ENCODE data around the gene TGM5. TPM values are rescaled to one million over a fixed set of nuclear protein-coding genes. Genes with fewer than 3 reads are reported as not detected.

Gene TGM5
- total and polyA plus RNA-seq, 2 experiments from 2014 or later: not detected

GRCh38 chr15:43266386-43266785, 342 bp downstream of the TGM5 start:
- no peak overlapping the region for H3K9ac ChIP-seq

GRCh38 chr15:43260011-43260615, 6.6 kb downstream of the TGM5 start:
- H3K79me2 ChIP-seq (ENCODE audit: insufficient read depth): no peaks in the 10 kb centered on the region
- H3K9me3 ChIP-seq (ENCODE audit: low read depth): no peaks in the 10 kb centered on the region
- no peak overlapping the region for H3K4me2 ChIP-seq (ENCODE audit: unreplicated experiment)
- no peak for TF ChIP-seq EZH2 (IDR thresholded peaks at IDR 0.05; ENCODE audit: insufficient read depth, poor library complexity, severe bottlenecking)
- no peak for TF ChIP-seq EZH2phosphoT487 (IDR thresholded peaks at IDR 0.05; ENCODE audit: insufficient read depth, low read depth)
- no peaks in the 10 kb centered on the region for H3F3A ChIP-seq (ENCODE audit: insufficient read depth)
- no peak for DNase-seq
- H3K4me1 ChIP-seq (ENCODE audit: insufficient read depth): no peaks in the 10 kb centered on the region
- in situ Hi-C loops (cut with MboI): no loop called here
- no peaks in the 10 kb centered on the region for H4K20me1 ChIP-seq (ENCODE audit: insufficient read depth)
- no peak overlapping the region for H2AFZ ChIP-seq
- H3K9me2 ChIP-seq (ENCODE audit: insufficient read depth): no peaks in the 10 kb centered on the region
- no peak overlapping the region for H3K27ac ChIP-seq
- no peak overlapping the region for H3K4me3 ChIP-seq
- WGBS, 2 experiments (ENCODE audit: low coverage in 1 of 2, low lambda C conversion rate in 2 of 2, missing lambda C conversion rate in 2 of 2): 63% methylated on average over 16 to 19 of the region's 19 CpGs
- H3K36me3 ChIP-seq (ENCODE audit: low read depth): no peaks in the 10 kb centered on the region
- H3K27me3 ChIP-seq (replicated peaks; ENCODE audit: insufficient read depth): peaks cover 68% of the 10 kb centered on the region
- no peak overlapping the region for H3K9ac ChIP-seq

More at GRCh38 chr15:43266386-43266785, 342 bp downstream of the TGM5 start:
- Histone ChIP-seq H3K36me3 (ENCODE audit: low read depth) (no peaks in the 10 kb centered on the region), H3K4me2 (ENCODE audit: unreplicated experiment) (no peak overlapping the region), H3F3A (ENCODE audit: insufficient read depth) (no peaks in the 10 kb centered on the region), H3K27ac (no peak overlapping the region), H2AFZ (no peak overlapping the region), H3K4me3 (no peak overlapping the region), H3K27me3 (replicated peaks; ENCODE audit: insufficient read depth) (peaks cover 58% of the 10 kb centered on the region), H3K9me2 (ENCODE audit: insufficient read depth) (no peaks in the 10 kb centered on the region), H4K20me1 (ENCODE audit: insufficient read depth) (no peaks in the 10 kb centered on the region), H3K9me3 (ENCODE audit: low read depth) (no peaks in the 10 kb centered on the region), H3K4me1 (ENCODE audit: insufficient read depth) (no peaks in the 10 kb centered on the region), H3K79me2 (ENCODE audit: insufficient read depth) (no peaks in the 10 kb centered on the region)
- WGBS, 2 experiments (ENCODE audit: low coverage in 1 of 2, low lambda C conversion rate in 2 of 2, missing lambda C conversion rate in 2 of 2): 75 to 85% methylated on average over 2 of the region's 2 CpGs
- TF ChIP-seq EZH2 (IDR thresholded peaks at IDR 0.05; ENCODE audit: insufficient read depth, poor library complexity, severe bottlenecking) (no peak), EZH2phosphoT487 (IDR thresholded peaks at IDR 0.05; ENCODE audit: insufficient read depth, low read depth) (no peak)
- no peak for DNase-seq
- in situ Hi-C loops (cut with MboI): no loop called here

- WGBS, 2 experiments (ENCODE audit: low coverage in 1 of 2, low lambda C conversion rate in 2 of 2, missing lambda C conversion rate in 2 of 2): 53 to 58% methylated on average over 8 of the region's 8 CpGs
Measured at GRCh38 chr15:43258781-43259180, 7.9 kb downstream of the TGM5 start.

DNA sequence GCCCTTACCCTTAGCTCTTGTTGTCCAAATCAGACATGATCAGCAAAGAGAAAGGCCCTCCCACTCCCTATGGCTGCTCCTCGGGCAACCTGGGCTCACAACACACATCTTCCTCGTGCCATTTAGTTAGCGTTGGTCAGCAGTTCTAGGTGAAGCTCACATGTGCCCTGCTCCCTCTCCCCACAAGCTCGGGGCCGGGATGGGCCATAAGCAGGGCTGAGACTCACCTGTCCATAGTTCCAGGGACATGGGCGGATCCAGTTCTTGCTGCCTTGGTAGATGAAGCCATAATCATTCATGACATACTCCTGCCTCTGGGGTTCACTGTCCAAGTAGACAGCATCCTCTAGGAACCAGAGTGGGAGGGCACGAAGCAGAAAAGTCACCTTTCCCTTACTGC, 10.4 kb downstream of the TGM5 start:
- Histone ChIP-seq H3K36me3 (ENCODE audit: low read depth) (no peaks in the 10 kb centered on the region), H3F3A (ENCODE audit: insufficient read depth) (no peaks in the 10 kb centered on the region), H2AFZ (no peak overlapping the region), H3K4me2 (ENCODE audit: unreplicated experiment) (no peak overlapping the region), H3K27me3 (replicated peaks; ENCODE audit: insufficient read depth) (peaks cover 51% of the 10 kb centered on the region), H3K9ac (no peak overlapping the region), H4K20me1 (ENCODE audit: insufficient read depth) (no peaks in the 10 kb centered on the region), H3K27ac (no peak overlapping the region), H3K9me3 (ENCODE audit: low read depth) (no peaks in the 10 kb centered on the region), H3K4me3 (no peak overlapping the region), H3K9me2 (ENCODE audit: insufficient read depth) (no peaks in the 10 kb centered on the region), H3K4me1 (ENCODE audit: insufficient read depth) (no peaks in the 10 kb centered on the region), H3K79me2 (ENCODE audit: insufficient read depth) (no peaks in the 10 kb centered on the region)
- no peak for DNase-seq
- 57% methylated on average over 7 of the region's 7 CpGs for WGBS, 2 experiments (ENCODE audit: low coverage in 1 of 2, low lambda C conversion rate in 2 of 2, missing lambda C conversion rate in 2 of 2)
- in situ Hi-C loops (cut with MboI): no loop called here
- TF ChIP-seq EZH2phosphoT487 (IDR thresholded peaks at IDR 0.05; ENCODE audit: insufficient read depth, low read depth): no peak
- TF ChIP-seq EZH2 (IDR thresholded peaks at IDR 0.05; ENCODE audit: insufficient read depth, poor library complexity, severe bottlenecking): no peak

More at GRCh38 chr15:43258781-43259180, 7.9 kb downstream of the TGM5 start:
- H3K4me3 ChIP-seq: no peak overlapping the region
- no peak overlapping the region for H3K4me2 ChIP-seq (ENCODE audit: unreplicated experiment)
- H3K27me3 ChIP-seq (replicated peaks; ENCODE audit: insufficient read depth): peaks cover 62% of the 10 kb centered on the region
- no peaks in the 10 kb centered on the region for H4K20me1 ChIP-seq (ENCODE audit: insufficient read depth)
- no peaks in the 10 kb centered on the region for H3F3A ChIP-seq (ENCODE audit: insufficient read depth)
- H3K27ac ChIP-seq: no peak overlapping the region
- DNase-seq: no peak
- no peaks in the 10 kb centered on the region for H3K36me3 ChIP-seq (ENCODE audit: low read depth)
- in situ Hi-C loops (cut with MboI): no loop called here
- H2AFZ ChIP-seq: no peak overlapping the region
- H3K4me1 ChIP-seq (ENCODE audit: insufficient read depth): no peaks in the 10 kb centered on the region
- H3K9ac ChIP-seq: no peak overlapping the region
- H3K79me2 ChIP-seq (ENCODE audit: insufficient read depth): no peaks in the 10 kb centered on the region
- no peaks in the 10 kb centered on the region for H3K9me3 ChIP-seq (ENCODE audit: low read depth)
- TF ChIP-seq EZH2phosphoT487 (IDR thresholded peaks at IDR 0.05; ENCODE audit: insufficient read depth, low read depth) (no peak), EZH2 (IDR thresholded peaks at IDR 0.05; ENCODE audit: insufficient read depth, poor library complexity, severe bottlenecking) (no peak)
- no peaks in the 10 kb centered on the region for H3K9me2 ChIP-seq (ENCODE audit: insufficient read depth)
